Measurements from ENCODE around the gene KANTR.

Gene KANTR

GRCh38 chrX:53081925-53082772, 11.8 kb upstream of the KANTR start, which contains the start of gene TSPYL2:
Gene TSPYL2 (plus strand): TSS chrX:53082367. CDS start chrX:53082499, 132 bp downstream.
- DNase-seq: peak; percentile 89

- DNase-seq: no peak
Measured at GRCh38 chrX:53082773-53083616, 10.9 kb upstream of the KANTR start.

DNA sequence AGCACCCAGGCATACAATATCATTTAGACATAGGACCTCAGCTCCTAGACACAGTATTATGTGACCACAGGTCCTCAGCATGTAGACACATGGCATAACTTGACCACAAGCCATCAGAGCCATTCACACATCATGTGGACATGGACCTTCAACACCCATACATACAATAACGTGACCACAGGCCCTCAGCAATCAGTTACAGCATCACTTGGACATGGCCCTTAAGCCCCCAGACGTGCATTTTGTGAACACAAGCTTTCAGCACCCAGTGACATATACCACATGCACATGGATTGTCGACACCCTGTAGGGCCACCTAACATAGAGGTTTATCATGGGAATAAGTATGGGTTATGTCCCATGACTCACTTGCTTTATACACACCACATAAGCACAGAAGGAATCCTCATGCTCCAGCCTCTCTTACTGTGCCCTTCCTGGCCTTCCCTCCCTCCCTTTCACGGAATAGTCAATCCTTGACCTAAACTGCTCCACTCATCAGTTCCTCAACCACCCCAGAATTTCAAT, 9.8 kb upstream of the KANTR start:
- DNase-seq: no peak

DNA sequence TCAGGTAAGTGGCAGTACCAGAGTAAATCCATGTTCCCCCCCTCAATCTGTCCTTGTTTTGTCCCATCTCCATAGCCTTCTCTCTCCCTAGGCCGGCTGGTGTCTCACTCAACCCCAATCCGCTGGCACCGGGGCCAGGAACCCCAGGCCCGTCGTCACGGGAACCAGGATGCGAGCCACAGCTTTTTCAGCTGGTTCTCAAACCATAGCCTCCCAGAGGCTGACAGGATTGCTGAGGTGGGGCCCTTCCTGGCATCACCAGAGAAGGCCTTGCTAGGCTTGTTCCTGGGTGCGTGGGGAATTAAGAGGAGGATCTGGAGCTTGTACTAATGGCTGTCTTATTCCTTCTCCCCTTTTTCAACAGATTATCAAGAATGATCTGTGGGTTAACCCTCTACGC, 9.1 kb upstream of the KANTR start:
- DNase-seq: no peak

GRCh38 chrX:53085661-53086229, 8.2 kb upstream of the KANTR start:
- peak; percentile 7 for DNase-seq

- DNase-seq: peak; percentile 26
Measured at GRCh38 chrX:53086464-53086863, 7.5 kb upstream of the KANTR start.

- no peak for DNase-seq
Measured at GRCh38 chrX:53087388-53087831, 6.5 kb upstream of the KANTR start.

DNA sequence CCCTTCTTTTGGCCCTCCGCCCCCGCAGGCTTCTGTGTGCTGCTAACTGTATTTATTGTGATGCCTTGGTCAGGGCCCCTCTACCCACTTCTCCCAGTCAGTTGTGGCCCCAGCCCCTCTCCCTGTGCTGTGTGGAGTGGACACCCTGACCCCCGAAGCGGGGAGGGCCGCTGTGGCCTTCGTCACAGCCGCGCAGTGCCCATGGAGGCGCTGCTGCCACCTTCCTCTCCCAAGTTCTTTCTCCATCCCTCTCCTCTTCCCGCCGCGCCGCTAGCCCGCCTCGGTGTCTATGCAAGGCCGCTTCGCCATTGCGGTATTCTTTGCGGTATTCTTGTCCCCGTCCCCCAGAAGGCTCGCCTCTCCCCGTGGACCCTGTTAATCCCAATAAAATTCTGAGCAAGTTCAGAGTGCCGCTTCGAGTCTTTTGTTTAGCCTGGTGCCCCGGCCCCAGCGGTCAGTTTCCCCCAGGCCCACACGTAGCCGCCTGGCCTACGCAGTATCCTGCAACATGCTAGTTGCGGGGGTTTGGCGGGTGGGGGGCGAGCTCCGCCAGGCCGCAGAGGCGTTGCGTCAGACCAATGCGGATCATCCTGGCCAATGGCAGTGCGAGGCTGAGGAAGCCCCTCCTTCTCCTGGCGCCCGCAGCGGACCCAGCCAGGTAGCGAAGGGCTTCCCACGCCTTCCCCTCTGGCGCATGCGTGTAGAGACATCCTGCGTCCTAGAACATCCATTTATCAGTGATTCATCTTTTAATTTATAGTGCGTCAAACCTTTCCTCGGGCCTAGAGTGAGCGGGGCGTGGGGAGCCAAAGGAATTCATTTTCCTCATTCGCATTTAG, 5.6 kb upstream of the KANTR start:
- peak; percentile 55 for DNase-seq

- peak; percentile 64 for DNase-seq
Measured at GRCh38 chrX:53089224-53089842, 4.6 kb upstream of the KANTR start.

GRCh38 chrX:53089925-53090324, 4.0 kb upstream of the KANTR start:
- no peak for DNase-seq

- no peak for DNase-seq
Measured at GRCh38 chrX:53091354-53091753, 2.6 kb upstream of the KANTR start.

- DNase-seq: peak; percentile 80
Measured at GRCh38 chrX:53093177-53093655, 726 bp upstream of the KANTR start.

- no peak for DNase-seq
Measured at GRCh38 chrX:53094582-53094905, 602 bp downstream of the KANTR start.

DNA sequence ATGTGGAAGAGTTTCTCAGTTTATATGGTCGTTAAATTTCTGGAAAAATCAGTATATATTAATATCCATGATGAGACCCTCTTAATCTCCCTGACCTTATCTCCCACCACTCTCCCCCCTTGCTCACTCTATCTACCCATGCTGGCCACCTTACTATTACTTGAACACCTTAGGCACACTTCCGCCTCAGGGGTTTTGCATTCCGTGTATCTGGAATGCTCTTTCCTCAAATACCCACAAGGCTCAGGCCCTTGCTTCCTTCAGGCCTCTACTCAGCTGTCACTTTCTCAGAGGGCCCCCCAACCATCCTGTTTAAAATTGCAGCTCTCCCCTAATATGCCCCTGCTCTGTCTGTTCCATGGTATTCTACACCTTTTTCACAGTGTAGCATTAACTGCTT, 1.9 kb downstream of the KANTR start:
- no peak for DNase-seq

- no peak for DNase-seq
Measured at GRCh38 chrX:53114864-53115549, 21.1 kb downstream of the KANTR start.

DNA sequence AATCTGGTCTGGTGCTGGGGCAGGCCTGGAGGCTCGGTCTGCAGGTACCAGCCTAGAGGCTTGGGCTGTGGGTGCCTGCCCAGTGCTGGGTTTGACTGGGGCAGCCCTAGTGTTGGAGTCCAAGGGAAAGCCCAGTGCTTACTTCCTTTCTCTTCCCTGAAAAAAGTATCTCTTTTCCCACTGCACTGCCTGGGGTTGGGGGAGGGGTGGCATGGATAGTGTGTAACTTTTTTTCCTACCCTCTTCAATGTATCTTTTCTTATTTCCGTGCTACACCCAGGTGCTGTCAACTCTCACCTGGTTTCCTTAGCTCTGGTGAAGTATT, 21.6 kb downstream of the KANTR start:
- DNase-seq: no peak

- no peak for DNase-seq
Measured at GRCh38 chrX:53116101-53116500, 22.2 kb downstream of the KANTR start.

DNA sequence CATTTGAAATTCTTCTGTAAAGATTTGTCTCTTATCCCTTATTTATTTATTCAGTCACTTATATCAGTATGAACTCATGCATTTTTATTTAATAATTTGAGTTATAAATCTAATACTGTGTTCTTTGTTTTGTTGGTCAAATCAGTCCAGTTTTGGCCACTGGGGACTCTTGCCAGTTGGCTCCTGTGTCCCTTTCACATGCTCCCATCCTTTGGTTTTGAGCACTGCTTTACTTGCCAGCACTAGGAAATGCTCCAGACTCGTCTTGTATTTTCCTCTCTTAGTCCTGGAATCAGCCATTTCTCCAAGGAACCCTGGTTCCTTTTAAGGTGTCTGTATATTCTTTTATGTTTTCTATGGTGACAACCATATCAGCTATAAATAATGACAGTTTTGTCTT, 28.1 kb downstream of the KANTR start:
- no peak for DNase-seq

DNA sequence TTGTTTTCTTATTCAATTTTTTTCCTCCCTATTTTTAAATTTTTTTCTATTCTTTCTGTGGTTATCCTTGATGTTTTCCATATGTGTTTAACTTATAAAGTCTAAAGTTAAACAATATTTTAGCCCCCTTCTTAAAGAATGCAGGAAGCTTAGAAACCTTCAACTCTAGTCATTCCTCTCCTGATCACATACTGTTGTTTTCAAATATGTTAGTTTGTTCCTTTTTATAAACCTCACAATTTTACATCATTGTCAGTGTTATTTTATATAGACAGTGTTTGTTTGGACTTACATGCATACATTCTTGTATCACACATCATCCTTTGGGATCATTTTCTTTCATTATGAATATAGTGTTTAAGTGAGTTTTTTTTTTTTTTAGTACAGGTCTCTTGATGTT, 31.6 kb downstream of the KANTR start:
- no peak for DNase-seq

GRCh38 chrX:53126377-53126776, 32.4 kb downstream of the KANTR start:
- no peak for DNase-seq

DNA sequence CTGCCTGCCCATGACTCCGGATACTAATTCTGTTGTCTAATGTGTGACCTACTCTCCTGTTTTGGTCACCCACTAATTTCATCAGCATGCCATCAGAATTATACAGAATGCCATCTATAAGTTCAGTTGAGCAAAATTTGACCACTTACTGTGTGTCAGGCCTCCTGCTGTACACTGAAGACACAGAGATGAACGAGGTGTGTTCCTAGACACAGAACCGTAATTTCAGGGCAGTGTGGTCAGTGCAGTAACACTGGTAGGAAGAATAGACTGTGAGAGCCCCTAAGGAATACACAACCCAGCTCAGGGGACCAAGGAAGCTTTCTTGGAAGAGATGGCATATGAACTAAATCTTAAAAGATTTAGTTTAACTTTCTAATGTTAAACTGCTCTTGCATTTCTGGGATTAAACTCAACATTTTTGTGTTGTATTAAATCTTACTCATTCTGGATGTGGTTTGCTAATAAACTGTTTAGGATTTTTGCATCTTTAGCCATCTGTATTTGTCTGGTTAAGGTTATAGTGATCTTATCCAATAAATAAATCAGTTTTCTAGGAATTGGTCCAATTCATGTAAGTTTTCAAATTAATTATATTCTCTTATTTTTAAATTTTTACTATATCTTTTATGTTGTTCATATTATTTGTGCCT, 34.3 kb downstream of the KANTR start:
- DNase-seq: no peak

Measured in hematopoietic multipotent progenitor cell treated with erythropoietin and hydrocortisone succinate and interleukin-3 and kit ligand, for 8 days (in vitro differentiated cells).